Loucy (cell line): ENCODE results near the gene VAMP1.

Source experiments
- H2AFZ ChIP-seq: fragments of 200-600 bp; sonication (generic); 2 replicates; pipeline ENCODE4 v1.6.0; 2016; ENCODE audit warnings: antibody characterized with exemption, mild to moderate bottlenecking, low read length, moderate library complexity
- H3F3A ChIP-seq: fragments of 200-600 bp; 2 replicates; pipeline ENCODE4 v1.6.0; 2016; ENCODE audit warnings: antibody characterized with exemption, low read depth, mild to moderate bottlenecking
- H3K27me3 ChIP-seq: fragments of 200-600 bp; sonication (generic); 2 replicates; pipeline ENCODE4 v1.6.1; 2014; ENCODE audit warnings: low read length, mild to moderate bottlenecking; ENCODE audit not compliant: insufficient read depth, poor library complexity, severe bottlenecking
- H3K36me3 ChIP-seq: fragments of 200-600 bp; sonication (generic); 2 replicates; pipeline ENCODE4 v1.6.1; 2016; ENCODE audit warnings: low read length; ENCODE audit not compliant: insufficient read depth
- H3K4me1 ChIP-seq: fragments of 200-600 bp; sonication (generic); 2 replicates; pipeline ENCODE4 v1.5.1; 2014; ENCODE audit warnings: low read length, mild to moderate bottlenecking; ENCODE audit not compliant: insufficient read depth, poor library complexity, severe bottlenecking
- H3K4me2 ChIP-seq: fragments of 200-600 bp; sonication (generic); 2 replicates; pipeline ENCODE4 v1.6.0; 2014; ENCODE audit warnings: antibody characterized with exemption, low read length, low read depth, mild to moderate bottlenecking; ENCODE audit not compliant: poor library complexity, severe bottlenecking
- H3K4me3 ChIP-seq: fragments of 200-600 bp; sonication (generic); 2 replicates; pipeline ENCODE4 v1.5.1; 2014; ENCODE audit warnings: low read length, mild to moderate bottlenecking, mixed read lengths; ENCODE audit not compliant: poor library complexity, severe bottlenecking
- H3K79me2 ChIP-seq: fragments of 200-600 bp; sonication (generic); 2 replicates; pipeline ENCODE4 v1.6.1; 2014; ENCODE audit warnings: low read length; ENCODE audit not compliant: insufficient read depth
- H3K9ac ChIP-seq: fragments of 200-600 bp; sonication (generic); 2 replicates; pipeline ENCODE4 v1.6.0; 2014; ENCODE audit warnings: mild to moderate bottlenecking, low read depth, low read length, moderate library complexity; ENCODE audit not compliant: poor library complexity, severe bottlenecking
- H3K9me2 ChIP-seq: fragments of 200-600 bp; sonication (generic); replicated peaks from 2 replicates; pipeline ENCODE4 v1.6.1; 2016; ENCODE audit warnings: low read depth, low read length, mixed read lengths
- H3K9me3 ChIP-seq: fragments of 200-600 bp; sonication (generic); 2 replicates; pipeline ENCODE4 v1.6.1; 2014; ENCODE audit warnings: mild to moderate bottlenecking, antibody characterized with exemption, low read length, low read depth; ENCODE audit not compliant: insufficient read depth
- H4K20me1 ChIP-seq: fragments of 200-600 bp; sonication (generic); 2 replicates; pipeline ENCODE4 v1.6.0; 2014; ENCODE audit warnings: antibody characterized with exemption, low read length, mild to moderate bottlenecking; ENCODE audit not compliant: insufficient read depth, poor library complexity, severe bottlenecking
- EZH2phosphoT487 ChIP-seq: fragments of 200-600 bp; IDR thresholded peaks from 2 replicates; pipeline ENCODE4 v1.6.1; 2018; ENCODE audit warnings: antibody characterized with exemption, mild to moderate bottlenecking, moderate library complexity, borderline replicate concordance
- TF ChIP-seq, protein P1 (sequence below): fragments of 200-600 bp; sonication (generic); conservative IDR thresholded peaks from 2 replicates; pipeline ENCODE4 v1.5.1; 2014; ENCODE audit warnings: mild to moderate bottlenecking, antibody characterized with exemption, low read length

The VAMP1 gene

DNA sequence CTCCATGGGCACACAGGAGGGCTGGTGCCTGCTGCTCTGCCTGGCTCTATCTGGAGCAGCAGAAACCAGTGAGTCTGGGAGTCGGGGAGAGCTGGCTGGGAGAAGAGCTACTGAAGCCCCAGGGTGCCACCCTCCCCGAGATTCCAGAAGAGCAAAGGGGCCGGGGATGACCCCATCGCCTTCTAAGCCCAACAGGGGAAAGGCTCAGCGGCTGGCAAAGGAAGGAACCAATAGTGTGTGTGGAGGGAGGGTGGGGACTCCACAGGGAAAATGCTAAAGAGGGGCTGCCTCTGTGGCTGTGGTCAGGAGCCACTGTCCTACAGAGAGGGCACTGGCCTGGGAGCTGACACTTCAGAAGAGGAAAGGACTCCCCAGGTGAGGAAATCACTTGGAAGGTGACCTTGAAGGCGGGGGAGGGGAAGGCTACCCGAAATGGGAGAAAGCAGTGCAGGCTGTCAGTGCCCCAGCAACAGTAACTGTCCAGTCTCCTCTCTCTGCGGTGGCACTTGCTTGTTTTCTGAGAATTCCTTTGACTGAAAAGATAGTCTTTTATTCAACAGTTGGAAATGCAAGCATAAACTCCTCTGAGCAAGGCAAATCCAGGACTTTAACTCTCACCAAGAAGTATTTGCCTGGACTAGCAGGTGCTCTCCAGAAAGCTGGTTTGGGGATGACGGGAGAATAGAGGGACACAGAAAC, 18.1 kb downstream of the VAMP1 start:
- peak overlapping the region; percentile 74; the same call in 1 of the 2 replicates for H2AFZ ChIP-seq

DNA sequence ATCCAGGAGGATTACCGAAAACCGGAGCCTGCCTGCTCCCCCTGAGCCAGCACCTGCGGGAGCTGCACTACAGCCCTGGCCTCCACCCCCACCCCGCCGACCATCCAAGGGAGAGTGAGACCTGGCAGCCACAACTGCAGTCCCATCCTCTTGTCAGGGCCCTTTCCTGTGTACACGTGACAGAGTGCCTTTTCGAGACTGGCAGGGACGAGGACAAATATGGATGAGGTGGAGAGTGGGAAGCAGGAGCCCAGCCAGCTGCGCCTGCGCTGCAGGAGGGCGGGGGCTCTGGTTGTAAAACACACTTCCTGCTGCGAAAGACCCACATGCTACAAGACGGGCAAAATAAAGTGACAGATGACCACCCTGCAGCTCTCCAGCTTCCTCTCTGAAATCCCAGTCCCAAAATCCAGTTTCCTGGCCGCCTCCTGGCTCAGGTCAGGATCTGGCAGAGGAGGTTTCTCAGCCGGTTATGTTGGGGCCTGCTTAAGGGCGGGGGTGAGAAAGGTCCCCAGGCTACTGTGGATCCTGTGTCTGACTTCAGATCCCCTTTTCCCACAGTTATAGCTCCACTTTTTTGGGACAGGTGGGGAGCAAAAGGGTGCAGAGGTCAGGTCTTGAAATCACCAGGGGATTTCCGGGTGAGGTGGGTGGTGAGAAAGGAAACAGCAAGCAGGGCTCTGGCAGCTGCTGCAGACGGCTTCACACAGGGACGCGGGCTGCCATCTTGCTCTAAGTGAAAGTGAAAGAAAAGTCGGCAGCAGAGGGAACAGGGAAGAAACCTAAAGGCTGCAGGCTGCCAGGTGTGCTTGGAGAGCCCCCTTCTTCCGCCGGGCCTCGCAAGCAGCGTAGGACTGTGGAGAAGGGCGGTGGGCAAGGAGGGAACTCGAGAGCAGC, 18.9 kb downstream of the VAMP1 start, which contains the start of gene TAPBPL:
Gene TAPBPL (plus strand): TSS at position 695 of the 897 bp plus-strand sequence. CDS start 207 bp downstream, outside the sequence.
- peak within 1 kb of the TSS; percentile 100 for H3K4me2 ChIP-seq
- H3K79me2 ChIP-seq = peaks cover 48% of the 10 kb centered on the region
- H3K9me3 ChIP-seq = no peaks in the 10 kb centered on the region
- peak within 1 kb of the TSS; percentile 74 for H2AFZ ChIP-seq
- H3K9ac ChIP-seq = peak within 1 kb of the TSS; percentile 96
- no peaks in the 10 kb centered on the region for H3K27me3 ChIP-seq
- H3K9me2 ChIP-seq = no peaks in the 10 kb centered on the region
- no peak for TF ChIP-seq EZH2phosphoT487
- TF ChIP-seq, protein P1, sequence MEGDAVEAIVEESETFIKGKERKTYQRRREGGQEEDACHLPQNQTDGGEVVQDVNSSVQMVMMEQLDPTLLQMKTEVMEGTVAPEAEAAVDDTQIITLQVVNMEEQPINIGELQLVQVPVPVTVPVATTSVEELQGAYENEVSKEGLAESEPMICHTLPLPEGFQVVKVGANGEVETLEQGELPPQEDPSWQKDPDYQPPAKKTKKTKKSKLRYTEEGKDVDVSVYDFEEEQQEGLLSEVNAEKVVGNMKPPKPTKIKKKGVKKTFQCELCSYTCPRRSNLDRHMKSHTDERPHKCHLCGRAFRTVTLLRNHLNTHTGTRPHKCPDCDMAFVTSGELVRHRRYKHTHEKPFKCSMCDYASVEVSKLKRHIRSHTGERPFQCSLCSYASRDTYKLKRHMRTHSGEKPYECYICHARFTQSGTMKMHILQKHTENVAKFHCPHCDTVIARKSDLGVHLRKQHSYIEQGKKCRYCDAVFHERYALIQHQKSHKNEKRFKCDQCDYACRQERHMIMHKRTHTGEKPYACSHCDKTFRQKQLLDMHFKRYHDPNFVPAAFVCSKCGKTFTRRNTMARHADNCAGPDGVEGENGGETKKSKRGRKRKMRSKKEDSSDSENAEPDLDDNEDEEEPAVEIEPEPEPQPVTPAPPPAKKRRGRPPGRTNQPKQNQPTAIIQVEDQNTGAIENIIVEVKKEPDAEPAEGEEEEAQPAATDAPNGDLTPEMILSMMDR = no peak
- no peaks in the 10 kb centered on the region for H4K20me1 ChIP-seq
- H3K4me3 ChIP-seq = peak within 1 kb of the TSS; percentile 91
- H3K4me1 ChIP-seq = peaks cover 35% of the 10 kb centered on the region
- peaks cover 2% of the 10 kb centered on the region; the same call in 1 of the 2 replicates for H3K36me3 ChIP-seq
- no peaks in the 10 kb centered on the region for H3F3A ChIP-seq

More for the DNA sequence above, 18.1 kb downstream of the VAMP1 start:
- Histone ChIP-seq H3K9me2 (no peaks in the 10 kb centered on the region), H3K9ac (peak overlapping the region; percentile 96), H3F3A (no peaks in the 10 kb centered on the region), H3K4me2 (peak overlapping the region; percentile 100), H3K4me3 (peak overlapping the region; percentile 91), H4K20me1 (no peaks in the 10 kb centered on the region), H3K79me2 (peaks cover 48% of the 10 kb centered on the region), H3K36me3 (peaks cover 6% of the 10 kb centered on the region; the same call in 1 of the 2 replicates), H3K27me3 (no peaks in the 10 kb centered on the region), H3K4me1 (peaks cover 30% of the 10 kb centered on the region), H3K9me3 (no peaks in the 10 kb centered on the region)
- no peak for TF ChIP-seq EZH2phosphoT487
- TF ChIP-seq, protein P1 = no peak

DNA sequence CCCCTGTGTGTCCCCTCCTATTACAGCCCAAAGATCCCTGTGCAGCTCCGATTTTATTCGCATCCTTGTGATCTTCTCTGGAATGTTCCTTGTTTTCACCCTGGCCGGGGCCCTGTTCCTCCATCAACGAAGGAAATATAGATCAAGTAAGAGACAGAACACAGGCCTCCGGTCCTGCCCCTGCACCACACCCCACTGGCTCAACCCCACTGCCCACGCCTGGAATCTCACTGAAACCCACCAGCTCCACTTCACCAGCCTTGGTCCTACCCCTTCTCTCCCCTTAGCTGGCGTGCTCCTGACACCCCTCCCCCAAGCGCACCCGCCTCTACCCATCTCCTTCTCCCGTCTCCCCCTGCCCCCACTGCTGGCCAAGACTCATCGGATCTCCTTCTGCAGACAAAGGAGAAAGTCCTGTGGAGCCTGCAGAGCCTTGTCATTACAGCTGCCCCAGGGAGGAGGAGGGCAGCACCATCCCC, 19.6 kb downstream of the VAMP1 start:
- peak overlapping the region; percentile 74 for H2AFZ ChIP-seq
- H3K4me1 ChIP-seq = peaks cover 38% of the 10 kb centered on the region
- H3K9me3 ChIP-seq = no peaks in the 10 kb centered on the region
- H3K4me3 ChIP-seq = peak overlapping the region; percentile 91
- TF ChIP-seq EZH2phosphoT487 = no peak
- TF ChIP-seq, protein P1 = no peak
- H3K9me2 ChIP-seq = no peaks in the 10 kb centered on the region
- peaks cover 48% of the 10 kb centered on the region for H3K79me2 ChIP-seq
- no peaks in the 10 kb centered on the region for H3K27me3 ChIP-seq
- no peaks in the 10 kb centered on the region for H3F3A ChIP-seq
- H3K36me3 ChIP-seq = peaks cover 2% of the 10 kb centered on the region; the same call in 1 of the 2 replicates
- H3K4me2 ChIP-seq = peak overlapping the region; percentile 100
- peak overlapping the region; percentile 96 for H3K9ac ChIP-seq
- H4K20me1 ChIP-seq = no peaks in the 10 kb centered on the region
